Parathyroid adenoma (tissue), 2 donors: ENCODE results near the gene CYBRD1.

Experiments used
- H2AFZ ChIP-seq: fragments of 300-600 bp; sonication (generic); one replicate; pipeline ENCODE4 v1.7.0; 2017; ENCODE audit warnings: antibody characterized with exemption, mild to moderate bottlenecking
- H3K27ac ChIP-seq: fragments of 300-600 bp; sonication (generic); one replicate; pipeline ENCODE4 v1.7.0; 2017
- H3K27me3 ChIP-seq: fragments of 300-600 bp; sonication (generic); one replicate; pipeline ENCODE4 v1.7.0; 2017; ENCODE audit warnings: low read length; ENCODE audit not compliant: control insufficient read depth, insufficient read depth
- H3K36me3 ChIP-seq: fragments of 300-600 bp; sonication (generic); one replicate; pipeline ENCODE4 v1.7.0; 2017; ENCODE audit warnings: low read length; ENCODE audit not compliant: control insufficient read depth, insufficient read depth
- H3K4me1 ChIP-seq: fragments of 300-600 bp; sonication (generic); one replicate; pipeline ENCODE4 v1.7.0; 2017; ENCODE audit warnings: control low read depth
- H3K4me2 ChIP-seq: fragments of 300-600 bp; sonication (generic); one replicate; pipeline ENCODE4 v1.7.0; 2017; ENCODE audit warnings: low read length
- H3K4me3 ChIP-seq: fragments of 300-600 bp; sonication (generic); one replicate; pipeline ENCODE4 v1.7.0; 2017; ENCODE audit warnings: low read depth, low read length
- H3K79me2 ChIP-seq: fragments of 300-600 bp; sonication (generic); one replicate; pipeline ENCODE4 v1.7.0; 2017; ENCODE audit warnings: control low read depth
- H3K9ac ChIP-seq: fragments of 300-600 bp; sonication (generic); one replicate; pipeline ENCODE4 v1.7.0; 2017; ENCODE audit warnings: mild to moderate bottlenecking
- H3K9me3 ChIP-seq: fragments of 300-600 bp; sonication (generic); one replicate; pipeline ENCODE4 v1.7.0; 2017; ENCODE audit warnings: low read length; ENCODE audit not compliant: control insufficient read depth
- CTCF ChIP-seq: fragments of 300-600 bp; sonication (generic); IDR thresholded peaks from one replicate; pipeline ENCODE4 v1.7.0; 2017; ENCODE audit warnings: antibody characterized with exemption, mild to moderate bottlenecking
- donor health status: primary hyperparathyroidism.

Gene CYBRD1

DNA sequence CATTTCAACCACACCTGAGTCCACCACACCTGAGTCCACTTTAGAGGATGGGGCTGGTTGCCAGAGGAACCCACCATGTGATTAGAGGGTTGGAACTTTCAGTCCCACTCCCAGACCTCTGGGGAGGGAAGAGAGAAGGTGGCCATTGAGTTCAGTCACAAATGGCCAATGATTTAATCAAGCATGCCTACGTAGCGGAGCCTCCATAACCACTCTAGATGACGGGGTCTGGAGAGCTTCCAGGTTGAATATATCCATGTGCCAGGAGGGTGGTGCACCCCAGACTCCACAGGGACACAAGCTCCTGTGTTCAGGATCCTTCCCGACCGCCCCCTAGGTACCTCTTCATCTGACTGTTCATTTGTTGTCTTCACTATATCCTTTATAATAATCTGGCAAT is 53.3 kb downstream of the CYBRD1 start:
- no peak overlapping the region for H2AFZ ChIP-seq
- TF ChIP-seq CTCF = no peak
- H3K27me3 ChIP-seq = no peaks in the 10 kb centered on the region
- no peaks in the 10 kb centered on the region for H3K9me3 ChIP-seq
- no peak overlapping the region for H3K9ac ChIP-seq
- no peaks in the 10 kb centered on the region for H3K79me2 ChIP-seq
- H3K4me3 ChIP-seq = no peak overlapping the region
- H3K27ac ChIP-seq = no peak overlapping the region
- H3K36me3 ChIP-seq = no peaks in the 10 kb centered on the region
- H3K4me2 ChIP-seq = no peak overlapping the region
- no peaks in the 10 kb centered on the region for H3K4me1 ChIP-seq

- no peak overlapping the region for H2AFZ ChIP-seq
- no peaks in the 10 kb centered on the region for H3K27me3 ChIP-seq
- H3K27ac ChIP-seq = no peak overlapping the region
- no peaks in the 10 kb centered on the region for H3K9me3 ChIP-seq
- H3K4me1 ChIP-seq = no peaks in the 10 kb centered on the region
- H3K4me3 ChIP-seq = no peak overlapping the region
- H3K79me2 ChIP-seq = no peaks in the 10 kb centered on the region
- no peak for TF ChIP-seq CTCF
- no peak overlapping the region for H3K4me2 ChIP-seq
- H3K9ac ChIP-seq = no peak overlapping the region
- H3K36me3 ChIP-seq = no peaks in the 10 kb centered on the region
Measured at GRCh38 chr2:171578127-171578803, 56.0 kb downstream of the CYBRD1 start.

GRCh38 chr2:171579481-171579880 is 57.2 kb downstream of the CYBRD1 start:
- Histone ChIP-seq H3K4me3 (no peak overlapping the region), H3K9me3 (no peaks in the 10 kb centered on the region), H3K36me3 (no peaks in the 10 kb centered on the region), H2AFZ (no peak overlapping the region), H3K9ac (no peak overlapping the region), H3K27ac (no peak overlapping the region), H3K4me2 (no peak overlapping the region), H3K4me1 (no peaks in the 10 kb centered on the region), H3K27me3 (no peaks in the 10 kb centered on the region), H3K79me2 (no peaks in the 10 kb centered on the region)
- TF ChIP-seq CTCF = no peak

GRCh38 chr2:171583566-171583965 is 61.3 kb downstream of the CYBRD1 start:
- no peaks in the 10 kb centered on the region for H3K79me2 ChIP-seq
- no peak overlapping the region for H3K4me2 ChIP-seq
- H2AFZ ChIP-seq = no peak overlapping the region
- H3K9me3 ChIP-seq = no peaks in the 10 kb centered on the region
- H3K4me1 ChIP-seq = no peaks in the 10 kb centered on the region
- no peak overlapping the region for H3K27ac ChIP-seq
- no peaks in the 10 kb centered on the region for H3K36me3 ChIP-seq
- no peak overlapping the region for H3K4me3 ChIP-seq
- TF ChIP-seq CTCF = no peak
- H3K27me3 ChIP-seq = no peaks in the 10 kb centered on the region
- no peak overlapping the region for H3K9ac ChIP-seq

DNA sequence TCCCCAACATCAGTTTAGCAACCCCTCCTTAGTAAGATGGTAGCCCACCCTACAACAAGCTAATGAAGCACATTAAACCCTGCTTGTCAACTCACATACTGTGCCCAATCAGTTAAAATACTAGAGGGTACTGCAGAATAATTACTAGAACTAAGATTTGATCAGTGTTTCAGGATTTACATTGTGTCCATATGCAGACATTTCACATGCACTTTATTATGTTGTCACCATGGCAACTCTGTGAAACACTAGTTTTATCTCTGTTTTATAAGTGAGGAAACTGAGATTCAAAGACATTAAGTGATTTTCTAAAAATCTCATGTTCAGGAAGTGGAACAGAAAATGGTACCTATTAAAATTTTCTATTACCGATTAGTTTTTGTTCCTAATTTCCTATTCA is 61.7 kb downstream of the CYBRD1 start:
- H3K9me3 ChIP-seq = no peaks in the 10 kb centered on the region
- no peak for TF ChIP-seq CTCF
- no peak overlapping the region for H3K27ac ChIP-seq
- no peak overlapping the region for H3K4me3 ChIP-seq
- H3K4me2 ChIP-seq = no peak overlapping the region
- H3K36me3 ChIP-seq = no peaks in the 10 kb centered on the region
- no peak overlapping the region for H3K9ac ChIP-seq
- H3K79me2 ChIP-seq = no peaks in the 10 kb centered on the region
- no peak overlapping the region for H2AFZ ChIP-seq
- H3K27me3 ChIP-seq = no peaks in the 10 kb centered on the region
- H3K4me1 ChIP-seq = no peaks in the 10 kb centered on the region
